Stimulated activated CD4-positive, alpha-beta T cell treated with anti-CD3 and anti-CD28 coated beads, Interleukin-2, amount 100 ng/mL, for 4 hours (primary cell): ENCODE measurements around the gene SERTAD1.

Experiments
- DNase-seq: peaks from one replicate; pipeline ENCODE4 v3.0.0-alpha.2; 2020; ENCODE audit warnings: low read depth

Gene SERTAD1

GRCh38 chr19:40400559-40400958 is 25.2 kb downstream of the SERTAD1 start:
- DNase-seq: no peak

GRCh38 chr19:40398417-40399131 is 27.2 kb downstream of the SERTAD1 start:
- DNase-seq: peak; percentile 63

- DNase-seq: no peak
Measured at GRCh38 chr19:40397568-40397906, 28.3 kb downstream of the SERTAD1 start.

DNA sequence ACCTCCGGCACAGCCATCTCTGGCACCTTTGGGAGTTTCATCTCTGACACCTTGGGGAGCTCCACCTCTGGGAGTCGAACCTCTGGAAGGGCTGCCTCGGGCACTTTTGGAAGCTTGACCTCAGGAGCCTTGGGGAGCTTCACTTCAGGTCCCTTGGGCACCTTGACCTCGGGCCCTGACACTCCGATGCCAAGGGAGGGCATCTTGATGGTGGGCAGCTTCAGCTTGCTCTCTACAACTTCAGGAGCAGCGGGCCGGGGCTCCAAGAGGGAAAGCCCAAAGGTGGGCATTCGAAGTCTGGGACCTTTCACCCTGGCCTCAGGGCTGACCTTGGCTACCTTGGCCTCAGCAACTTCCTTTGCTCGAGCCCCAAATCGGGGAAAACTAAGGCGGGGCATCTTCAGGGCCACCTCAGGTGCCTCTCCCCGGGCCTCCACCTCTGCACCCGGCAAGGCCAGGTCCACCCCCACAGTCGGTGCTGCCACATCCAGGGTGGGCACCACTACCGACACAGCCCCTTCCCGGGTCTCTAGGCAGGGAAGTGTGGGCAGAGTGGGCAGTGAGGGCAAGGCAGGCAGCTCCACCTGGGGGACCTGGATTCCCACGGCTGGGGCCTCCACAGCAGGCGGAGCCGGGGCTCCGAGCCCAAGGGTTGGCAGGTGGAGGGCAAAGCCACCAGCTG is 28.8 kb downstream of the SERTAD1 start:
- DNase-seq: no peak

DNA sequence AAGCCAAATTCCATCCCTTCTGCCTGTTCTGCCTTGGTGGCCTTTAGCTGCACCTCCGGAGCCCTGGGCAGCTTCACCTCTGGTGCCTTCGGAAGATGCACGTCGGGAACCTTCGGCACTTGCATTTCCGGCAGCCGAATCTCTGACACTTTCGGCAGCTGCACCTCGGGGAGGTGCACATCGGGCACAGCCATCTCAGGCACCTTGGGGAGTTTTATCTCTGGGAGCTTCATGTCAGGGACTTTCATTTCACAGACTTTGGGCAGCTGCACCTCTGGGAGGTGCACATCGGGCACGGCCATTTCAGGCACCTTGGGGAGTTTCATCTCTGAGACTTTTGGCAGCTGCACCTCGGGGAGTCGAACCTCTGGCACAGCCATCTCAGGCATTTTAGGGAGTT is 29.8 kb downstream of the SERTAD1 start:
- no peak for DNase-seq

DNA sequence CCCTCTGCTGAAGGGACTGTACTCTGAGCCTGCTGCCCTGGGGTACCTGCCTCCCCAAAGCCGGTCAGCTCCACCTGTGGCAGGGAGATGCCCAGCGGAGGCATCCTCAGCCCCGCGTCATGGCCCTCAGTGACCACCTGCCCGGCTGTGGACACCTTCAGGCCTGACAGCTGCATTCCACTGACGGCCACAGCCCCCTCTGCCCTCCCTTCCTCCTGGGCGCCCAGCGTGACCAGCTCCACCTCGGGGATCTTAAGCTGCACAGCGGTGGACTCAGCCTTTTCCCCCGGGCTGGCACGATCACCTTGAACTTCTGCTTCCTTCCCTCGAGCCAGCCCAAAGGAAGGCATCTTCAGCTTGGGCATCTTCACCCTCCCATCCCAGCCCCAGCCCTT is 31.0 kb downstream of the SERTAD1 start:
- no peak for DNase-seq

DNA sequence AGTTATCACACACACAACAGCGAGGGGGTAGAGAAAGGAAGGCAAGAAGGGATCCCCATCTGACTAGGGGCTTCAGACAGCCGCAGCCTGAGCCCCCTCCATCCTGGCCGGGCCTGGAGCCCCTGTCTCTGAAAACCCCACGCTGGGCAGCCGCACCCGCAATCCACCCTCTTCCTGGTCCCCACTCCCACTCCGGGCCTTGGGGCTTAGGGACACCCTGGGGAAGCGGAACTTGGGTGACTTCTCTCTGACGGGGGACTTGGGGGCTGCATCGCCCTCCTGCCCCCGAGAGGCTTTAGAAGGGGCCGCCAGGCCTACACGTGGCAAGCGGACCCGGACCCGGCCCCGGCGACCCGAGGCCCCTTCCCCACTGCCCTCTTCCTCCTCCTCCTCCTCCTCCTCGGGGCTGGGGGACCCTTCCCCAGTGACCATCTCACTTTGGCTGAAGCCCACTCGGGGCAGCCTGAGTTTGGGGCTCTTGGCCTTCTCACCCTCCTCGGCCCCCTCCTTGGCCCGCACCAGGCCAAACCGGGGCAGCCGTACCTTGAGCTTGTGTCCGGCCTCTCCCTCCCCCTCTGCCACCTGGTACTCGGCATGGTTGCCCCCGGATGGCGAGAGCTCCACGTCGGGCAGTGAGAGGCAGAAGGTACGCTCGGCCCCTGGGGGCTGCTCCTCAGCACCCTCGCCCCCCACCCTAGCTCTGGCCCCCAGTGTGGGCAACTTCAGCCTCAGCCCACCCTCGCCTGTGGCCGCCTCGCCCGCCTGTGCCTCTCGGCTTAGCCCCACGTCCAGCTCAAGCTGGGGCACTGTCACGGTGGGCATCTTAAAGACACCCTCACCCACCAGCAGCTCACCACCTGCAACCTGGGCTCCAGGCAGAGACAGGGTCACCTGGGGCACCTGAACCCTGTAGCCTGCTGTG is 31.6 kb downstream of the SERTAD1 start:
- DNase-seq: no peak

GRCh38 chr19:40392894-40393517 is 32.8 kb downstream of the SERTAD1 start:
- no peak for DNase-seq

DNA sequence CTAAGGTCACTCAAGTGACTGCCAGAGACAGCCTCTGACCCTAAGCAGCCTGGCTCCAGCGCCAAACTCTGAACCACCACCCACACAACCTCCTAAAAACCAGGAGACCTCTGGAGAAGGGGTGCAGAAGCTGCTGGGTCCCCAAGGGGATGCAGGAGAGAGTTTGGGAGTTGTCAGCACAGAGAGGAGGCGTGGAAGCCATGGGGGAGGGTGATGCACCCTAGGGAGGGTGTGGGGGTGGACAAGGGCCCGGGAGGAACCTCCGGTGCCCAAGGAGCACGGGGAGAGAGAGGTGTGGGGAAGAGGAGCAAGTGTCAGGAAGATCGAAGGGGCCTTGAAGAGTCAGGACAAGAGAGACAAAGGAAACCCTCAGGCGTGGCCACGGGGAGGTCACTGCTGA is 33.7 kb downstream of the SERTAD1 start:
- DNase-seq: no peak

DNA sequence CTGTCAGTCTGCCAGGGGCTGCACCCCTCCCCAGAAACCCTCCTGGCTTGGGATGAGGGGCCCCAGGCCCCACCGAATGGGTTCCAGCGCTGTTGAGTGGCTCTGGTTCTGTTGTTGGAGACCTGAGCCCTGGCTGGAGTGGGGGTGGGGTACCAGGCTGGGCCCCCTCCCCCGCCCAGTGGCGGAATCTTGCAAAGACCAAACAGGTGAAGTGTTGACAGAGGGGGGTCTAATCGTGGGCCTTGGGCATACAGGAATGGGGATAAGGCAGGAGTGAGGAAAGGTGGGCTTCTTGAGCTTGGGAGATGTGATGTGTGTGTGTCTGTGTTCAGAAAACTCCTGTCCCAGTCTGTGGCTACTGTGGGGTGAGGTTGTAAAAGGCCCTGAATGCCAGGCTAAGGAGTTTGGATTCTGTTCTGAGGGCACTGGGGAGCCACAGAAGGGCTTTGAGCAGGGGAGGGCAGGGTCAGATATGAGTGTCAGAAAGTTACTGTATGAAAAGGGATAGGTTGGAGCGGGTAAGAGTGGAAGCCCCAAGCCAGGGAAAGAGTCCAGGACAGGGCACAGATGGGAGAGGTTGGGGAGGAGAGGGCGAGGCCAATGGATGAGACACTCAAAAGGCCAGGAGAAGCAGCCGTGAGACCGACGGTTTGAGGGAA is 35.6 kb downstream of the SERTAD1 start, which contains the start of gene HIPK4:
HIPK4 (minus strand) TSS at position 98 of the 659 bp plus-strand sequence. CDS start 279 bp downstream, outside the sequence.
- DNase-seq: no peak

DNA sequence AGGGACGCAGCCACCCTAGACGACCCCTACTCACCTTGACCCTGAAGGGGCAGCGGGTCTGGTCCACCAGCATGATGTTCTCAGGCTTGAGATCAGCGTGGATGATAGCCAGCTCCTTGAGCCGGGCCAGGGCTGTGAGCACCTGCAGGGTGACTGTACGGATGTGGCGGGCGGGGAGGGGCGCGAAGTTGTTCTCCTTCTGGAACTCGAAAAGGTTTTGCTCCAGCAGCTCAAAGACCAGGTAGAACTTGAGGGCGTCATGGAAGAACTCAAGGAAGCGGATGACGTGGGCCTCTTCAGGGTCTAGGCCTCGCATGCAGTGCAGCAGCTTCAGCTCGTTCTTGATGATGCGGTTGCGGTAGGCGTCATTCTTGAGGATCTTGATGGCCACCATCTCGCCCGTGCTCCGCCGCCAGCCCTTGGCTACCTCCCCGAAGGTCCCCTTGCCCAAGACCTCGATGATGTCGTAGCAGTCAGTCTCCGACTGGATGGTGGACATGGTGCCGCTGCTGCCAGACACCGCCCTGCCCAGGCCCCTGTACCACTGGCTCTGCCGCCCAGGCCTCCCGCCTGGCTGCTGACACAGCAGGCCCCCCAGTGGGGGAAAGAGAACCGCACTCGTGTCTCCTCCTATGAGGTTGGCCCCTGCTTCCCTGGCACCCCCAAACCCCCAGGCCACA is 36.2 kb downstream of the SERTAD1 start:
- no peak for DNase-seq

DNA sequence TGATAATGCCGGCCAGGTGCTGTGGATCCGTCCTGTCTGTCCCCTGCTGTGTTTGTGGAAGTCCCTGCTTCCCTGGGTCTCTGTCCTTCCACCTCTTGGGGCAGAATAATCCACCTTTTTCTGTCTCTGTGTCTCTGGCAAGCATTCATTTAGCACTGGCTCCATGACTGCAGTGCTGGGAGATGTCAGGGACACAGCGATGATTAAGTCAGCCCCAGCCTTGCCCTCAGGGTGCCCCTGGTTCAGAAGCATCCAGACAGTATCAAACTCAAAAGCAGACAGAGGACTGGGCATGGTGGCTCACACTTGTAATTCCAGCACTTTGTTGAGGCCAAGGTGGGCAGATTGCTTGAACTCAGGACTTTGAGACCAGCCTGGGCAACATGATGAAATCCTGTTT is 37.3 kb downstream of the SERTAD1 start:
- no peak for DNase-seq

DNA sequence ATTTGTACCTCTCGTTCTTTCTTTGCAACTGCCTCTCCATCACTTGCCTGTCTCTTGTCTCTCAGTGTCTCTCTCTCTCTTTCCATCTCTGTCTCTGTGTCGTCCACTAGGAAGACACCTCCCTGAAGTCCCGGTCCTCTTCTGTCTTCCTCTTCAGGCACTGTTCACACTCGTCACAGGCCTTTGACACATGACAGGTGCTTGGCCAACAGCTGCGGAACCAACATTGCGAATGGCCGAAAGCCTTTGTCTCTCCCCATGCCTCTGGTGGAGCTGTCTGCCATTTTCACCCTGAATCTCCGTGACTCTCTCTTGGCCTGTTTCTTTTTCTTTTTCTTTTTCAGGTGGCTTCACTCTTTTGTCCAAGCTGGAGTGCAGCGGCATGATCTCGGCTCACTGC is 38.6 kb downstream of the SERTAD1 start:
- no peak for DNase-seq

DNA sequence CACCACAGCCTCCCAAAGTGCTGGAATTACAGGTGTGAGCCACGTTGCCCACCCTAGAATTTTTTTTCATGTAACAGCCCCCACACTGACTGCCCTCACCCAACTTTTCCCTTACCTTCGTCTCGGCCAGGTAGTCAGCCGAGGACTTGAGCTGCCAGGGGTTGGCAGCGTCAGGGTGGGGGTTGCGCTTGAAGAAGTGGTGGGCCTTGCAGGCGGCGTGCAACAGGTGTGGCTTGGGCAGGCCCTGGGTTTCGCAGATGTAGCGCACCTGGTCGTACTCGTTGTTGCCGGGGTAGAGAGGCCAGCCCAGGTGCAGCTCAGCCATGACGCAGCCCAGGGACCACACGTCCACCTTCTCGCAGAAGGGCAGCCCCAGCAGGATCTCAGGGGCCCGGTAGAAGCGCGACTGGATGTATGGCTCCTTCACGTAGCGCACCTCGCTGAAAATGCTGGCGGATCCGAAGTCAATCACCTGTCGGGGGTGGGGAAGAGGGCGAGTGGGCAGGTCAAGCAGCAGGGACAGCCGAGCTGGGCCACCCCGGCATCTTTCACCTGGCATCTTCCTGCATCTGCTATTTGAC is 42.0 kb downstream of the SERTAD1 start:
- no peak for DNase-seq

DNA sequence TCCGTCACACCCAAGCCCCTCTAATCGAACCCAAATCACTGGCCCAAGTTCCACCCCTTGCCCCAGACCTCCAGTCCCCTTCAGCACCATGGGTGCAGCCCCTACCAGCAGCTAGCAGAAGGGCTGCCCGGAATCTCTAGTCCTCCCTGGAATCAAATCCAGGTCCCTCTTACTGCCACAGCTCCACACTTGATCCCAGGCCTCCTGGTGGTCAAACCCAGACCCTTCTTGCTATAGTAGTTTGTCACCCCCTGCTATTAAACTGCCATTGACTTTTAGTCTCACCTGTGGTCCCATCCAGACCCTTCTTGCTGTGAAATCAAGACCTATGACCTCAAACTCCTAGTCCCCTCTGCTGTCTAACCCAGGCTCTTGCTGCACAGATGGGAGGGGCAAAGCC is 44.5 kb downstream of the SERTAD1 start:
- no peak for DNase-seq

GRCh38 chr19:40380199-40381037 is 45.4 kb downstream of the SERTAD1 start:
- no peak for DNase-seq

- no peak for DNase-seq
Measured at GRCh38 chr19:40379446-40380198, 46.2 kb downstream of the SERTAD1 start.

DNA sequence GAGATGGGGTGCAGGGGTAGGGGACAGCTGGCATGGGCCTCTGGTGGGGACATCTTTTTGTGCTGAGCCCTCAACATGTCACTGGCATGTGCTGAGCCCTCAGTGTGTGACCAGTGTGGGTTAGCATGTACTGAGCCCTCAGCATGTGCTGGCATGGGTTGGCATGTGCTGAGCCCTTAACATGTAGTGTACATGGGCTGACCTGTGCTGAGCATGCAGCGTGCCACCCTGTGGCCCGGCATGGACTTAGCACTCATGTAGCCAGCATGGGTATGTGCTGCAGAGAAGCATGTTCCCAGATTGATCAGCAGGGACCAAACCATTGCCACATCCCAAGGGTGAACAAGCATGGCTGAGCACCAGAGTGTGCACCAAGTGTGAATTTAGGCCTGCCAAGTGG is 47.3 kb downstream of the SERTAD1 start:
- no peak for DNase-seq

GRCh38 chr19:40377876-40378385 is 47.9 kb downstream of the SERTAD1 start:
- DNase-seq: no peak
